ENCODE data around the gene AGPAT3.

The AGPAT3 gene

GRCh38 chr21:43905726-43906455, 40.9 kb downstream of the AGPAT3 start:
- DNase-seq (ENCODE audit: low read depth in 2 of 2): no peak
- no peak overlapping the region for H3K4me3 ChIP-seq (replicated peaks in 1 of 2; ENCODE audit: low read depth in 2 of 2, low read length in 2 of 2)
- TF ChIP-seq, protein P1, sequence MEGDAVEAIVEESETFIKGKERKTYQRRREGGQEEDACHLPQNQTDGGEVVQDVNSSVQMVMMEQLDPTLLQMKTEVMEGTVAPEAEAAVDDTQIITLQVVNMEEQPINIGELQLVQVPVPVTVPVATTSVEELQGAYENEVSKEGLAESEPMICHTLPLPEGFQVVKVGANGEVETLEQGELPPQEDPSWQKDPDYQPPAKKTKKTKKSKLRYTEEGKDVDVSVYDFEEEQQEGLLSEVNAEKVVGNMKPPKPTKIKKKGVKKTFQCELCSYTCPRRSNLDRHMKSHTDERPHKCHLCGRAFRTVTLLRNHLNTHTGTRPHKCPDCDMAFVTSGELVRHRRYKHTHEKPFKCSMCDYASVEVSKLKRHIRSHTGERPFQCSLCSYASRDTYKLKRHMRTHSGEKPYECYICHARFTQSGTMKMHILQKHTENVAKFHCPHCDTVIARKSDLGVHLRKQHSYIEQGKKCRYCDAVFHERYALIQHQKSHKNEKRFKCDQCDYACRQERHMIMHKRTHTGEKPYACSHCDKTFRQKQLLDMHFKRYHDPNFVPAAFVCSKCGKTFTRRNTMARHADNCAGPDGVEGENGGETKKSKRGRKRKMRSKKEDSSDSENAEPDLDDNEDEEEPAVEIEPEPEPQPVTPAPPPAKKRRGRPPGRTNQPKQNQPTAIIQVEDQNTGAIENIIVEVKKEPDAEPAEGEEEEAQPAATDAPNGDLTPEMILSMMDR (IDR thresholded peaks at IDR 0.05; ENCODE audit: low read depth, low read length): no peak

DNA sequence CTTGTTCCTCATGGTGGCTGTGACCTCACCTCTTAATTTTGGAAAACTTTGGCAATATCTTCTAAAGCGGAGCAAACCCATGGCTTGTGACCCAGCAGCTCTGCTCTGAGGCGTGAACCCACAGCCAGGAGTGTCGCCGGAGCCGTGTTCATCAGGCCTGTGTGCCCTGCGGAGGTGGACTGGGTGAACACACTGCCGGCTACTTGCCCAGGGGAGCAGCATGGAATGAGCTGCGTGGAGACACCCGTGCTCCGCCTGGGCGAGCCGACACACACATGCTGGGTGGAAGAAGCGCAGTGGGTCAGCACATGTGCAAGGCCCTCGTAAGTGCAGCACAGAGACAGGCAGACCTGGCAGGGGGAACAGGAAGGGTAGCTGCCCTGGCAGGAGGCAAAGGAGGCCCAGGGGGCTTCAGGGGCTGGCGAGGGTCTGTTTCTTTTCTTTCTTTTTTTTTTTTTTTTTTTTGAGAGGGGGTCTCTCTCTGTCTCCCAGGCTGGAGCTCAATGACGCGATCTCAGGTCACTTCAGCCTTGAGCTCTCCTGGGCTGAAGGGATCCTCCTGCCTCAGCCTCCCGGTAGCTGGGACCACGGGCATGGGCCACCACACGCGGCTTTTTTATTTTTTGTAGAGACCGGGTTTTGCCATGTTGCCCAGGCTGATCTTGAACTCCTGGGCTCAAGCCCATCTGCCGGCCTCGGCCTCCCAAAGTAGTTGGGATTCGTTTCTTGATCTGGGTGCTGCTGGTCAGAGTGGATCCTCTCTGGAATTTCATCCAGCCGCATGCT, 41.8 kb downstream of the AGPAT3 start:
- TF ChIP-seq, protein P1 (IDR thresholded peaks at IDR 0.05; ENCODE audit: low read depth, low read length): no peak
- no peak overlapping the region for H3K4me3 ChIP-seq (replicated peaks in 1 of 2; ENCODE audit: low read depth in 2 of 2, low read length in 2 of 2)
- no peak for DNase-seq (ENCODE audit: low read depth in 2 of 2)

- DNase-seq (ENCODE audit: low read depth in 2 of 2): no peak
- H3K4me3 ChIP-seq (replicated peaks in 1 of 2; ENCODE audit: low read depth in 2 of 2, low read length in 2 of 2): no peak overlapping the region
- TF ChIP-seq, protein P1 (IDR thresholded peaks at IDR 0.05; ENCODE audit: low read depth, low read length): no peak
Measured at GRCh38 chr21:43907751-43908150, 42.7 kb downstream of the AGPAT3 start.

- H3K4me3 ChIP-seq (replicated peaks in 1 of 2; ENCODE audit: low read depth in 2 of 2, low read length in 2 of 2): no peak overlapping the region
- no peak for DNase-seq (ENCODE audit: low read depth in 2 of 2)
- TF ChIP-seq, protein P1 (IDR thresholded peaks at IDR 0.05; ENCODE audit: low read depth, low read length): no peak
Measured at GRCh38 chr21:43908167-43908566, 43.1 kb downstream of the AGPAT3 start.

GRCh38 chr21:43909741-43910400, 44.8 kb downstream of the AGPAT3 start:
- DNase-seq (ENCODE audit: low read depth in 2 of 2): no peak
- H3K4me3 ChIP-seq (replicated peaks in 1 of 2; ENCODE audit: low read depth in 2 of 2, low read length in 2 of 2): no peak overlapping the region
- TF ChIP-seq, protein P1 (IDR thresholded peaks at IDR 0.05; ENCODE audit: low read depth, low read length): no peak

DNA sequence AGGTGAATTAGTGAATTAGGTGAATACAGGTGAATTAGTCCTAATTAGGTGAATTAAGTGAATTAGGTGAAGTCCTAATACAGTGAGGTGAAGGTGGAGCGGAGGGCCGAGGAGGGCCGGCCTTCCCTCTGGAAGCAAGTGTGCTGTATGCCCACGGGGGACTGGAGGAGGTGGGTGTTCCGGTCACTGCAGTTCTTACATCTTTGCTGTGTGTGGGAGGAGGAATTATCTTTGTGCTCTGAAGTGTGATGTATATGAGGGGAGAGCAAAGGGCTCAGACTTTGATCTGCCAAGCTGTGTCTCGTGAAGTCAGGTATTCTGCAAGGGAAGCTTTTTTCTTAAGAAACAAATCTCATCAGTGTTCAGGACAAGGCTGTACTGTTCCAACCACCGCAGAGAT, 45.4 kb downstream of the AGPAT3 start:
- no peak overlapping the region for H3K4me3 ChIP-seq (replicated peaks in 1 of 2; ENCODE audit: low read depth in 2 of 2, low read length in 2 of 2)
- TF ChIP-seq, protein P1 (IDR thresholded peaks at IDR 0.05; ENCODE audit: low read depth, low read length): no peak
- no peak for DNase-seq (ENCODE audit: low read depth in 2 of 2)
